ENCODE measurements around the gene PADI1. TPM values are rescaled to one million over a fixed set of nuclear protein-coding genes. Genes with fewer than 3 reads are reported as not detected.

The PADI1 gene
- total RNA-seq, 1 donor: under 0.01 TPM

GRCh38 chr1:17205652-17206051 lies 724 bp downstream of the PADI1 start:
- Histone ChIP-seq H2AFZ (ENCODE audit: low read length) (no peak overlapping the region), H3K27ac (ENCODE audit: low read depth, low read length) (no peak overlapping the region), H3K27me3 (ENCODE audit: insufficient read depth, low read length) (no peaks in the 10 kb centered on the region), H3K79me2 (ENCODE audit: insufficient read depth, low read length) (no peaks in the 10 kb centered on the region), H3K9me3 (ENCODE audit: low read depth, low read length) (no peaks in the 10 kb centered on the region), H3K36me3 (ENCODE audit: insufficient read depth, low read length) (no peaks in the 10 kb centered on the region), H3K4me1 (ENCODE audit: insufficient read depth, low read length) (peaks cover 11% of the 10 kb centered on the region), H4K20me1 (ENCODE audit: insufficient read depth, low read length) (no peaks in the 10 kb centered on the region), H3K4me3 (ENCODE audit: insufficient read depth, low read length) (no peak overlapping the region), H3K4me2 (ENCODE audit: insufficient read depth, low read length) (no peak overlapping the region)
- no peak for TF ChIP-seq CTCF (IDR thresholded peaks at IDR 0.05; ENCODE audit: extremely low read depth, low read depth, low read length)
- DNase-seq (ENCODE audit: insufficient read length, low spot score, missing footprints): peak; percentile 85

DNA sequence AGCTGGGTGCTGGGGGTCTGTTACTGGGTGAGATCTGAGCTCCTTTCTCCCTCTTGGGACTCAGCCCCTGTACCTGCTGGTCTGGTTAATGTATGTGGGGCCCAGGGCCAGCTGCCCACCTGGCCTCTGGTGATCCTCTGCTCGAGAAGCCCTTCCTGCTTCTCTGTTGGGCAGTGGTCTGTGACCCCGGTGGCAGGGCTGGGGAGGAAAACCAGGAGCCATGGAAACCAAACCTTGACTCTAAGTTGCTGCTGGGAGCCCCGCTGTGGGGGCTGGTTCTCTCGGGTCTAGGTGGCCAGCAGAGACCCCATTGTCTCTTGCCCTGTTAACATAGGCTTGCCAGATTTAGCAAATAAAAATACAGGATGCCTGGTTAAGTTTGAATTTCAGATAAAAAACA lies 1.3 kb downstream of the PADI1 start:
- Histone ChIP-seq H3K4me3 (ENCODE audit: insufficient read depth, low read length) (no peak overlapping the region), H3K79me2 (ENCODE audit: insufficient read depth, low read length) (no peaks in the 10 kb centered on the region), H3K9me3 (ENCODE audit: low read depth, low read length) (no peaks in the 10 kb centered on the region), H3K4me2 (ENCODE audit: insufficient read depth, low read length) (no peak overlapping the region), H2AFZ (ENCODE audit: low read length) (no peak overlapping the region), H3K27me3 (ENCODE audit: insufficient read depth, low read length) (no peaks in the 10 kb centered on the region), H3K27ac (ENCODE audit: low read depth, low read length) (no peak overlapping the region), H3K36me3 (ENCODE audit: insufficient read depth, low read length) (no peaks in the 10 kb centered on the region), H3K4me1 (ENCODE audit: insufficient read depth, low read length) (peaks cover 11% of the 10 kb centered on the region), H4K20me1 (ENCODE audit: insufficient read depth, low read length) (no peaks in the 10 kb centered on the region)
- no peak for DNase-seq (ENCODE audit: insufficient read length, low spot score, missing footprints)
- no peak for TF ChIP-seq CTCF (IDR thresholded peaks at IDR 0.05; ENCODE audit: extremely low read depth, low read depth, low read length)

DNA sequence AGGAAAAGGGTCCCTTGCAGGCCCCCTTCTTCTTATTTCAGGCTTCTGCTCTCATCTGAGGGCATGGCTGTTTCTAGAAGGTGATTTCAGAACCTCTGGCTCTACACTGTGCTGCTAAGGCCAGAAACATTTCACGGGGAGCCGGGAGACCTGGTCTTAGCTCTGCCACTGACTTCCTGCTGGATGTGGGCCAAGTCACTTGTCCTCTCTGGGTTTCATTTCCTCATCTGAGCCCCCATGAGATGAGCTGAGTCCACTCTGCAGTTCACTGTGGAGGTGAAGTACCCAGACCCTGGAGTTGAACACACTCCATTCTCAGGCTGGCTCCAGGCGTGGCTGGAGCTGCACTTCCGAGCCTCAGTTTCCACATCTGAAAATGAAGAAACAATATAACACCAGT lies 2.1 kb downstream of the PADI1 start:
- Histone ChIP-seq H3K4me2 (ENCODE audit: insufficient read depth, low read length) (no peak overlapping the region), H3K4me3 (ENCODE audit: insufficient read depth, low read length) (no peak overlapping the region), H3K9me3 (ENCODE audit: low read depth, low read length) (no peaks in the 10 kb centered on the region), H3K27ac (ENCODE audit: low read depth, low read length) (no peak overlapping the region), H3K36me3 (ENCODE audit: insufficient read depth, low read length) (no peaks in the 10 kb centered on the region), H2AFZ (ENCODE audit: low read length) (no peak overlapping the region), H3K79me2 (ENCODE audit: insufficient read depth, low read length) (no peaks in the 10 kb centered on the region), H3K4me1 (ENCODE audit: insufficient read depth, low read length) (peaks cover 12% of the 10 kb centered on the region), H4K20me1 (ENCODE audit: insufficient read depth, low read length) (no peaks in the 10 kb centered on the region), H3K27me3 (ENCODE audit: insufficient read depth, low read length) (no peaks in the 10 kb centered on the region)
- DNase-seq (ENCODE audit: insufficient read length, low spot score, missing footprints): no peak
- no peak for TF ChIP-seq CTCF (IDR thresholded peaks at IDR 0.05; ENCODE audit: extremely low read depth, low read depth, low read length)

DNA sequence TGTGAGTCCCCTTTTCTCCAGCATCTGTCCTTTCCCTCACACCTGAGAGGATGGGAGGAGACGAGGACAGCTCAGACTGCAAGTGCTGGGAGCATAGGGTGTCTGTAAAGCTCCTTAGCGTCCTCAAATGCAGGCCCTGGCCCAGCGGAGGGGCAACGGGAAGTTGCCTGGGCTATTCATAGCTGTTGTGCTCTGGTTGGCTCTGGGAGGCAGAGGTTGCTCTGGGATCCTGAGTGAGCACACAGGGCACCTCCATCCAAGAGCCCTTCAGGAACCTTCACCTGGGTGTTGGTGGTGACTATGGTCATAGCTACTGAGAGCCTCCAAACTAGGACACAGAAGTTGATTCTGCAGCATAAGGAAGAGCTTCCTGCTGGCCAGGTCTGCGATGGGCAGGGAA lies 2.6 kb downstream of the PADI1 start:
- no peaks in the 10 kb centered on the region for H3K79me2 ChIP-seq (ENCODE audit: insufficient read depth, low read length)
- H3K4me3 ChIP-seq (ENCODE audit: insufficient read depth, low read length): no peak overlapping the region
- H3K4me1 ChIP-seq (ENCODE audit: insufficient read depth, low read length): peaks cover 17% of the 10 kb centered on the region
- no peak for DNase-seq (ENCODE audit: insufficient read length, low spot score, missing footprints)
- no peaks in the 10 kb centered on the region for H3K9me3 ChIP-seq (ENCODE audit: low read depth, low read length)
- H3K27ac ChIP-seq (ENCODE audit: low read depth, low read length): no peak overlapping the region
- no peak for TF ChIP-seq CTCF (IDR thresholded peaks at IDR 0.05; ENCODE audit: extremely low read depth, low read depth, low read length)
- H2AFZ ChIP-seq (ENCODE audit: low read length): no peak overlapping the region
- H3K4me2 ChIP-seq (ENCODE audit: insufficient read depth, low read length): no peak overlapping the region
- H4K20me1 ChIP-seq (ENCODE audit: insufficient read depth, low read length): no peaks in the 10 kb centered on the region
- no peaks in the 10 kb centered on the region for H3K27me3 ChIP-seq (ENCODE audit: insufficient read depth, low read length)
- H3K36me3 ChIP-seq (ENCODE audit: insufficient read depth, low read length): no peaks in the 10 kb centered on the region

Measured in osteoblast (primary cell).